ENCODE data around the gene HRH3.

The HRH3 gene

GRCh38 chr20:62237801-62238568 lies 17.9 kb upstream of the HRH3 start, which contains the start of gene OSBPL2:
TSS of gene OSBPL2 (plus strand) at chr20:62238521. CDS start at chr20:62256185, 17,664 bp downstream.
- ChIA-PET POLR2A (no interaction called here), CTCF (no interaction called here)
- DNase-seq (ENCODE audit: extremely low spot score) = peak; percentile 100
- TF ChIP-seq PKNOX1 (IDR thresholded peaks at IDR 0.05) (peak; percentile 99), SP1 (IDR thresholded peaks at IDR 0.05) (peak; percentile 87), FOXM1 (IDR thresholded peaks at IDR 0.05; ENCODE audit: borderline replicate concordance) (no peak)

- no peak for DNase-seq (ENCODE audit: extremely low spot score)
- CTCF ChIA-PET = no interaction called here
- TF ChIP-seq FOXA1 (IDR thresholded peaks at IDR 0.05) (no peak), TARDBP (IDR thresholded peaks at IDR 0.05) (no peak), FOXK2 (IDR thresholded peaks at IDR 0.05) (no peak), L3MBTL2 (conservative IDR thresholded peaks at IDR 0.05) (no peak), ARNT (IDR thresholded peaks at IDR 0.05) (no peak), FOXM1 (IDR thresholded peaks at IDR 0.05; ENCODE audit: borderline replicate concordance) (no peak), PKNOX1 (IDR thresholded peaks at IDR 0.05) (no peak), HDGF (IDR thresholded peaks at IDR 0.05; ENCODE audit: borderline replicate concordance) (no peak), ZNF384 (IDR thresholded peaks at IDR 0.05) (no peak), LEF1 (IDR thresholded peaks at IDR 0.05; ENCODE audit: borderline replicate concordance) (no peak), NFRKB (IDR thresholded peaks at IDR 0.05) (no peak), SUZ12 (IDR thresholded peaks at IDR 0.05) (no peak), CTBP1 (IDR thresholded peaks at IDR 0.05; ENCODE audit: borderline replicate concordance) (no peak), SP1 (IDR thresholded peaks at IDR 0.05) (no peak), ELF4 (IDR thresholded peaks at IDR 0.05) (no peak), BHLHE40 (IDR thresholded peaks at IDR 0.05; ENCODE audit: borderline replicate concordance) (no peak)
- POLR2A ChIA-PET = no interaction called here
These were observed 17.4 kb upstream of the HRH3 start for GRCh38 chr20:62237514-62237800.

GRCh38 chr20:62236766-62237513 lies 16.9 kb upstream of the HRH3 start:
- CTCF ChIA-PET = no interaction called here
- POLR2A ChIA-PET = no interaction called here
- DNase-seq (ENCODE audit: extremely low spot score) = no peak
- TF ChIP-seq LEF1 (IDR thresholded peaks at IDR 0.05; ENCODE audit: borderline replicate concordance) (no peak), L3MBTL2 (conservative IDR thresholded peaks at IDR 0.05) (no peak), ZNF384 (IDR thresholded peaks at IDR 0.05) (no peak), FOXA1 (IDR thresholded peaks at IDR 0.05) (no peak), ELF4 (IDR thresholded peaks at IDR 0.05) (no peak), SP1 (IDR thresholded peaks at IDR 0.05) (no peak), HDGF (IDR thresholded peaks at IDR 0.05; ENCODE audit: borderline replicate concordance) (no peak), NFRKB (IDR thresholded peaks at IDR 0.05) (no peak), ARNT (IDR thresholded peaks at IDR 0.05) (no peak), FOXK2 (IDR thresholded peaks at IDR 0.05) (no peak), CTBP1 (IDR thresholded peaks at IDR 0.05; ENCODE audit: borderline replicate concordance) (no peak), PKNOX1 (IDR thresholded peaks at IDR 0.05) (no peak), SUZ12 (IDR thresholded peaks at IDR 0.05) (no peak), FOXM1 (IDR thresholded peaks at IDR 0.05; ENCODE audit: borderline replicate concordance) (no peak), BHLHE40 (IDR thresholded peaks at IDR 0.05; ENCODE audit: borderline replicate concordance) (no peak), TARDBP (IDR thresholded peaks at IDR 0.05) (no peak)

GRCh38 chr20:62236200-62236599 lies 16.1 kb upstream of the HRH3 start:
- no peak for DNase-seq (ENCODE audit: extremely low spot score)
- POLR2A ChIA-PET = no interaction called here
- TF ChIP-seq BHLHE40 (IDR thresholded peaks at IDR 0.05; ENCODE audit: borderline replicate concordance) = no peak
- CTCF ChIA-PET = no interaction called here

GRCh38 chr20:62235777-62236157 lies 15.7 kb upstream of the HRH3 start:
- CTCF ChIA-PET = no interaction called here
- POLR2A ChIA-PET = no interaction called here
- DNase-seq (ENCODE audit: extremely low spot score) = no peak
- TF ChIP-seq L3MBTL2 (conservative IDR thresholded peaks at IDR 0.05) = no peak
- TF ChIP-seq BHLHE40 (IDR thresholded peaks at IDR 0.05; ENCODE audit: borderline replicate concordance) = no peak

GRCh38 chr20:62235001-62235776 lies 15.1 kb upstream of the HRH3 start:
- POLR2A ChIA-PET = no interaction called here
- TF ChIP-seq ZNF384 (IDR thresholded peaks at IDR 0.05) = no peak
- TF ChIP-seq SP1 (IDR thresholded peaks at IDR 0.05) = no peak
- TF ChIP-seq CTBP1 (IDR thresholded peaks at IDR 0.05; ENCODE audit: borderline replicate concordance) = no peak
- CTCF ChIA-PET = no interaction called here
- no peak for DNase-seq (ENCODE audit: extremely low spot score)

Data from HEK293T (cell line).